ENCODE data around the gene SIRT3.

SIRT3 gene

GRCh38 chr11:235997-236773 lies at the start of gene SIRT3:
SIRT3 (minus strand) TSS chr11:236342; CDS start chr11:236328, 14 bp downstream.
- DNase-seq (ENCODE audit: low spot score), result peak; percentile 81

- DNase-seq (ENCODE audit: low spot score), result no peak
Measured at GRCh38 chr11:285894-286220, 49.7 kb upstream of the SIRT3 start.

GRCh38 chr11:285021-285893 lies 49.1 kb upstream of the SIRT3 start:
- no peak for DNase-seq (ENCODE audit: low spot score)

- DNase-seq (ENCODE audit: low spot score), result no peak
Measured at GRCh38 chr11:284105-285020, 48.2 kb upstream of the SIRT3 start.

- no peak for DNase-seq (ENCODE audit: low spot score)
Measured at GRCh38 chr11:283405-284104, 47.4 kb upstream of the SIRT3 start.

GRCh38 chr11:282630-283360 lies 46.7 kb upstream of the SIRT3 start:
- DNase-seq (ENCODE audit: low spot score), result no peak

GRCh38 chr11:282171-282570 lies 46.0 kb upstream of the SIRT3 start:
- no peak for DNase-seq (ENCODE audit: low spot score)

GRCh38 chr11:281486-282161 lies 45.5 kb upstream of the SIRT3 start:
- DNase-seq (ENCODE audit: low spot score), result no peak

- DNase-seq (ENCODE audit: low spot score), result no peak
Measured at GRCh38 chr11:280706-281485, 44.8 kb upstream of the SIRT3 start.

- DNase-seq (ENCODE audit: low spot score), result no peak
Measured at GRCh38 chr11:279966-280705, 44.0 kb upstream of the SIRT3 start.

GRCh38 chr11:279040-279965 lies 43.2 kb upstream of the SIRT3 start:
- no peak for DNase-seq (ENCODE audit: low spot score)

GRCh38 chr11:278001-278951 lies 42.1 kb upstream of the SIRT3 start, which contains the start of gene NLRP6:
NLRP6 (plus strand) TSS chr11:278407; CDS start chr11:278570, 163 bp downstream.
- no peak for DNase-seq (ENCODE audit: low spot score)

GRCh38 chr11:276219-276618 lies 40.1 kb upstream of the SIRT3 start:
- DNase-seq (ENCODE audit: low spot score), result no peak

GRCh38 chr11:272931-273198 lies 36.7 kb upstream of the SIRT3 start:
- DNase-seq (ENCODE audit: low spot score), result no peak

GRCh38 chr11:272195-272930 lies 36.2 kb upstream of the SIRT3 start:
- DNase-seq (ENCODE audit: low spot score), result no peak

- DNase-seq (ENCODE audit: low spot score), result no peak
Measured at GRCh38 chr11:271319-271715, 35.2 kb upstream of the SIRT3 start.
